ENCODE data around the gene CHD9NB.

Gene CHD9NB

DNA sequence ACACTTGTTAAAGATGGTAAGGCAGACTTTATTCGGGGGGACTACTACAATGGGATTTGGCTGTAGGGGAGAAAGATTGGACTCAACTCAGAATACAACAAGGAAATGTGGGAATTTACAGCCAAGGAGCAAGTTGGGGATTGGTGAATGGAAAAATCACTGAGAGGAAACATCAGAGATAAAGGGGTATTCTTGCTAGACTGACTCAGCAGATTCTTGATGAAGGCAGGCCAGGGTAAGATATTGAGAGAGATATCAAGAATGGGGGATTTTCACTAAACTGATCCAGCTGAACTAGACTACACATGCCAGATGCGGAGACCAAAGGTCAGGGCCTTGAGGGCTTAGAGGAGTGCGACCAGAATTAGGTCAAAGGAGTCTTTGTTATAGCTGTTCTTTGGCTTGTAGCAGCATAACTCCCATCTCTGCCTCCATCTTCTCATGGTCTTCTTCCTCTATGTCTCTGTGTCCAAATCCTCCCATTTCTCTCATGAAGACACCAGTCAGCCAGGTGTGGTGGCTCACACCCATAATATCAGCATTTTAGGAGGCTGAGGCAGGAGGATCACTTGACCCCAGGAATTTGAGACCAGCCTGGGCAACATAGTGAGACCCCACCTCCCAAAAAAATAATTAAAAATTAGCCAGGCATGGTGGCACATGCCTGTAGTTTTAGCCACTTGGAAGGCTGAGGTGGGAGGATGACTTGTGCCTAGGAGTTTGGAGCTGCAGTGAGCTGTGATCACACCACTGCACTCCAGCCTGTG is 17.3 kb downstream of the CHD9NB start:
- no peak overlapping the region for H3K4me3 ChIP-seq (ENCODE audit: low read depth, low read length)

DNA sequence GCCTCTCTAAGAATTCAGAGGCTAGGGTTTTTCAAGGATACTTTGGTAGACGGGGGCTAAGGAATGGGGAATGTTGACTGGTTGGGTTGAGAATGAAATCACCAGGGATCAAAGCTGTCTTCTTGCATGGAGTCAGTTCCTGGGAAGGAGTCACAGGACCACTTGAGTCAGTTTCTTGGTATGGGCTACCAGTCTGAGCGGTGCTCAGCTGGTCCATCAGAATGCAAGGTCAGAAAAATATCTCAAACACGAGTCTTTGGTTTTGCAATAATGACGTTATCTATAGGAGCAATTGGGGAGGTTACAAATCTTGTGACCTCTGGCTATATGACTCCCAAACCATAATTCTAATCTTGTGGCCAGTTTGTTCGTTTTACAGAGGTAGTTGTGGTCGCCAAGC is 18.4 kb downstream of the CHD9NB start:
- no peak overlapping the region for H3K4me3 ChIP-seq (ENCODE audit: low read depth, low read length)

- H3K4me3 ChIP-seq (ENCODE audit: low read depth, low read length) = no peak overlapping the region
Measured at GRCh38 chr16:53031323-53031942, 21.3 kb downstream of the CHD9NB start.

GRCh38 chr16:53029971-53030370 is 22.7 kb downstream of the CHD9NB start:
- H3K4me3 ChIP-seq (ENCODE audit: low read depth, low read length) = no peak overlapping the region

GRCh38 chr16:53024045-53024444 is 28.7 kb downstream of the CHD9NB start:
- H3K4me3 ChIP-seq (ENCODE audit: low read depth, low read length) = no peak overlapping the region

- H3K4me3 ChIP-seq (ENCODE audit: low read depth, low read length) = no peak overlapping the region
Measured at GRCh38 chr16:53022374-53022773, 30.3 kb downstream of the CHD9NB start.

DNA sequence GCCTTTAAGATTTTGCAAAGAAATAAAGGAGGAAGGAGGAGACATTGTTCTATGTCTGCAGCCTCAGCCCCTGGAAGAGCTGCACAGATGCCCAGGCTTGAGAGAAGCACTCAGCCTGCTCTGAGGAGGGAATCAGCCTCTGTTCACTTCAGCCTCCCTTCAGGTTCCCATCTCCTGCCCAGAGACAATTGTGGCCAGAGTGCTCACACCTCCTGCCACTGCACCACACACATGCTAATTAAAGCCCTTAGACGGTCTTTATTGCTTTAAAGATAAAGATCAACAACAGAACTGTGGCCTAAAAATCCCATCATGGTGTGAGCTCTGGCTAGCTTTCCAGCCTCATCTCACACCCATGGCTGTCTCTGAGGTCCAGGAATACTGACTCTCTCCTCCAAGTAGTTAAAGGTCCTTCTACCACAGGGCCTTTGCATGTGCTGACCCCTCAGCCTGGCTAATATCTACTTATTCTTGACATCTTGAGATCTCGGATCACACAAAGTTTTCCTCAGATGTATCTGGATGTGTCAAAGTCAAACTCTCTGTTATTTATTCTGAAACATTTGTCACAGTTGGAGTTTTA is 33.8 kb downstream of the CHD9NB start:
- no peak overlapping the region for H3K4me3 ChIP-seq (ENCODE audit: low read depth, low read length)

DNA sequence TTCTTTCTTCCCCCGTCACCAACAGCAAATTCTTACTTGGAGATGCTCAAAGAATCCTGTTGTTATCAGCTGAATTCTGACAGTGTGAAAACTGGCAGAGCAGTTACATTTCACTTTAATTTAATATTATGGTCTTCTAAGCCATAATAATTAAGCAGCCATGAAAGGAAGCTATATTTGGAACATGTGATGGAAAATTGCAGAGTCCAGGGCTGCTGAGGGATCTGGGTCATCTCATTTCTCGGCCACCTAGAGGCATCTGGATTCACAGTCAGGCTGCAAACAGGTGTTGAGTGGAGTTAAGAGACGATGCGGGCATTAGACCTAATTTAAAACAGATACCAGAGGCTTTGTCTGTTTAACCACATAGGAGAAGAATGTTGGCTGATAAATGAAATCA is 38.4 kb downstream of the CHD9NB start:
- no peak overlapping the region for H3K4me3 ChIP-seq (ENCODE audit: low read depth, low read length)

- H3K4me3 ChIP-seq (ENCODE audit: low read depth, low read length) = no peak overlapping the region
Measured at GRCh38 chr16:53007095-53007494, 45.6 kb downstream of the CHD9NB start.

GRCh38 chr16:52997922-52998321 is 54.8 kb downstream of the CHD9NB start:
- H3K4me3 ChIP-seq (ENCODE audit: low read depth, low read length) = no peak overlapping the region

DNA sequence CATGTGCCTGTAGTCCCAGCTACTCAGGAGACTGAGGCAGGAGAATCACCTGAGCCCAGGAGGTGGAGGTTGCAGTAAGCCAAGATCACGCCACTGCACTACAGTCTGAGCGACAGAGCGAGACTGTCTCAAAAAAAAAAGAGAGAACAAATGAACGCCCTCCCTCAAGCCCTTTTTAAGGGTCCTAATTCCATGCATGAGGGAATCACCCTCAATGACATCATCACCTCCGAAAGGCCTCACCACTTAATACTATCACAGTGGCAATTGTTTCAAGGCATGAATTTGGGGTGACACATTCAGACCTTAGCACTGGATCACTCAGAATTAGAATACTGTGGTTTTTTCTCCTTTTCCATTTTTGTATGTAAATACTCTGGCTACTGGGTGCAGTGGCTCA is 57.8 kb downstream of the CHD9NB start:
- H3K4me3 ChIP-seq (ENCODE audit: low read depth, low read length) = no peak overlapping the region

DNA sequence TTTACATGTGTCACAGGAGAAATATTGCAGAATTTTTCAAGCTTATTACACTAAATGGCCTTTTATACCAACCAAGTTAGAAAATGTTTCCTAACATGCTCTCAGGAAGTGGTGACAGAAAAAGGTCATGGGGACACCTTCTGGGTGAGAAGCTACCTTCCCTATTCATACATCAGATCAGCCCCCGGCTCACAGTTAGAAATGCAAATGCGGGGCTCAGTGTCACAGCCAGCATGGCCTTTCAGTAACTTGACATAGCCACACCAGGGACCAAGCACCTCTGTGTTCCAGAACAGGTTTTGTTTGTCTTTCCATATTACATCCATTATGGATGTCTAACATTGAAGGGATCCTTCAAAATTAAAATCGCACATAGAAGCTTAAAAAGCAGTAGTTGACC is 59.5 kb downstream of the CHD9NB start:
- H3K4me3 ChIP-seq (ENCODE audit: low read depth, low read length) = no peak overlapping the region

GRCh38 chr16:52991572-52991971 is 61.1 kb downstream of the CHD9NB start:
- no peak overlapping the region for H3K4me3 ChIP-seq (ENCODE audit: low read depth, low read length)

All from iPS-11a (cell line).